Body of pancreas (tissue), 4 donors: ENCODE measurements around the gene RPS29. TPM values are rescaled to one million over a fixed set of nuclear protein-coding genes. Genes with fewer than 3 reads are reported as not detected.

Source experiments
- ATAC-seq: fragments of 150-250 bp; one replicate; pipeline ENCODE4 v1.9.1; 2016
- DNase-seq, 4 donors: peaks; one replicate each; pipeline ENCODE4 v3.0.0-alpha.2; 2019
- H3K27ac ChIP-seq, 4 donors: fragments of 200-600 bp; sonication (generic); 1 replicate in 3 of 4; 2 replicates in 1 of 4; pipeline versions ENCODE4 v1.5.1 to v1.6.1; 2016 to 2019; ENCODE audit warnings: mild to moderate bottlenecking in 1 of 4, mixed read lengths in 1 of 4, moderate library complexity in 1 of 4
- H3K27me3 ChIP-seq, 2 donors: fragments of 200-600 bp; sonication (generic); one replicate each; pipeline ENCODE4 v1.6.0; 2016; ENCODE audit warnings: mild to moderate bottlenecking in 1 of 2
- H3K36me3 ChIP-seq, 2 donors: fragments of 200-600 bp; sonication (generic); replicated peaks in 1 of 2; 2 replicates each; pipeline ENCODE4 v1.5.1; 2016; ENCODE audit warnings: low read depth in 2 of 2; ENCODE audit not compliant: insufficient read depth in 1 of 2
- H3K4me1 ChIP-seq: fragments of 200-600 bp; sonication (generic); one replicate; pipeline ENCODE4 v1.6.0; 2016
- H3K4me3 ChIP-seq, 2 donors: fragments of 200-600 bp; sonication (generic); 1 replicate in 1 of 2; 2 replicates in 1 of 2; pipeline ENCODE4 v1.5.1; 2016 to 2019
- H3K9me3 ChIP-seq, 3 donors: fragments of 200-600 bp; sonication (generic); 1 replicate in 2 of 3; 2 replicates in 1 of 3; pipeline ENCODE4 v1.5.1; 2016
- CTCF ChIP-seq, 7 experiments: fragments of 450-650 bp in 4 of 7; fragments of 200-600 bp in 3 of 7; sonication (generic) in 3 of 7; IDR thresholded peaks; one replicate each; pipeline ENCODE4 v1.5.1; 2016 to 2019; ENCODE audit warnings: antibody characterized with exemption in 7 of 7
- POLR2A ChIP-seq, 3 donors: fragments of 450-650 bp; IDR thresholded peaks; one replicate each; pipeline ENCODE4 v1.6.1; 2016; ENCODE audit warnings: antibody characterized with exemption in 3 of 3, mild to moderate bottlenecking in 2 of 3
- WGBS, 2 donors: methylation state at CpG; one replicate each; pipeline ENCODE4 v1.1.5; 2017; 5-methylcytosine and 5-hydroxymethylcytosine counted together
- intact Hi-C: fragments of 100-400 bp; cut with DNase I; formaldehyde crosslinking; loops from one replicate; pipeline ENCODE4 v1.15.1; 2023
- total RNA-seq, 2 donors: library from RNA; depleted of rRNA; stranded (reverse); fragments of >200 nt; gene quantifications; one replicate each; pipeline ENCODE4 v1.1.0, GENCODE V29; 2016

Gene RPS29
- 1,000 to 10,000 TPM; 1,265 to 2,856 TPM for total RNA-seq

GRCh38 chr14:49585803-49586672 lies at the start of gene RPS29:
TSS of gene RPS29 (minus strand) at chr14:49586380. CDS start at chr14:49586346, 34 bp downstream.
- DNase-seq (peak; percentile 98 to 99 (median 99)), ATAC-seq (peak; percentile 95)
- WGBS, 2 donors: 0% methylated on average over 34 to 54 of the region's 55 CpGs
- no peaks in the 10 kb centered on the region for H3K9me3 ChIP-seq
- TF ChIP-seq CTCF (IDR thresholded peaks at IDR 0.05) (peak in 1 of 7 experiments; percentile 14), POLR2A (IDR thresholded peaks at IDR 0.05) (peak; percentile 80 to 98 (median 98))
- H3K27ac ChIP-seq: peak within 1 kb of the TSS; percentile 93 to 97 (median 95)
- intact Hi-C loops: no loop called here
- H3K27me3 ChIP-seq: no peaks in the 10 kb centered on the region
- H3K36me3 ChIP-seq: no peaks in the 10 kb centered on the region
- H3K4me3 ChIP-seq: peak within 1 kb of the TSS; percentile 90 to 96
- peaks cover 34% of the 10 kb centered on the region for H3K4me1 ChIP-seq

GRCh38 chr14:49634547-49635334 lies 48.6 kb upstream of the RPS29 start, which contains the start of gene DNAAF2:
TSS of gene DNAAF2 (minus strand) at chr14:49635244. CDS start at chr14:49635149, 95 bp downstream.
- Histone ChIP-seq H3K27me3 (no peaks in the 10 kb centered on the region), H3K4me1 (peaks cover 52% of the 10 kb centered on the region), H3K4me3 (peak within 1 kb of the TSS; percentile 67 to 76), H3K27ac (peak within 1 kb of the TSS; percentile 87 to 99 (median 98)), H3K9me3 (no peaks in the 10 kb centered on the region), H3K36me3 (peaks cover 0 to 5% of the 10 kb centered on the region in 2 donors)
- 0 to 1% methylated on average over 4 to 68 of the region's 80 CpGs for WGBS, 2 donors
- ATAC-seq: peak; percentile 71
- DNase-seq: peak; percentile 72 to 85 (median 79)
- intact Hi-C loops: no loop called here
- TF ChIP-seq POLR2A (IDR thresholded peaks at IDR 0.05) (peak in 2 of 3 donors; percentile 56 to 63), CTCF (IDR thresholded peaks at IDR 0.05) (no peak)

GRCh38 chr14:49633640-49634546 lies 47.7 kb upstream of the RPS29 start:
- peak; percentile 93 to 94 (median 94) for DNase-seq
- Histone ChIP-seq H3K4me3 (peak overlapping the region; percentile 67 to 76), H3K27me3 (no peaks in the 10 kb centered on the region), H3K4me1 (peaks cover 48% of the 10 kb centered on the region), H3K36me3 (peaks cover 0 to 4% of the 10 kb centered on the region in 2 donors), H3K27ac (peak overlapping the region; percentile 87 to 99 (median 98)), H3K9me3 (no peaks in the 10 kb centered on the region)
- ATAC-seq: peak; percentile 89
- 0% methylated on average over 18 to 100 of the region's 101 CpGs for WGBS, 2 donors
- intact Hi-C loops: no loop called here
- TF ChIP-seq CTCF (IDR thresholded peaks at IDR 0.05): peak; percentile 75 to 96 (median 91)
- peak; percentile 86 to 89 (median 89) for TF ChIP-seq POLR2A (IDR thresholded peaks at IDR 0.05)
